ENCODE measurements around the gene SORBS2.

GRCh38 chr4:185719500-185719858 lies 92.5 kb downstream of the SORBS2 start:
- no peak for TF ChIP-seq HMGA2 (CRISPR knock-in tag; IDR thresholded peaks at IDR 0.05)
- TF ChIP-seq CTCF (IDR thresholded peaks at IDR 0.05) = no peak

All from WTC11 (cell line).